ENCODE data around the gene SLCO1A2.

GRCh38 chr12:21323736-21324135 lies 11.0 kb downstream of the SLCO1A2 start:
- TF ChIP-seq EZH2 (IDR thresholded peaks at IDR 0.05) (no peak), POLR2AphosphoS5 (IDR thresholded peaks at IDR 0.05; ENCODE audit: borderline replicate concordance, low read depth, low read length) (no peak), FOXP2 (optimal IDR thresholded peaks at IDR 0.05; ENCODE audit: control extremely low read depth, extremely low read length, insufficient read depth) (no peak)
